ENCODE results near the gene SLC27A3.

- TF ChIP-seq CTCF (conservative IDR thresholded peaks at IDR 0.05) = no peak
- TF ChIP-seq EZH2 (IDR thresholded peaks at IDR 0.05; ENCODE audit: low read depth) = no peak
Observed at GRCh38 chr1:153760440-153760839, 14.8 kb upstream of the SLC27A3 start.
